ENCODE results near the gene TEP1. TPM values are rescaled to one million over a fixed set of nuclear protein-coding genes. Genes with fewer than 3 reads are reported as not detected.

Gene TEP1
- total and polyA plus RNA-seq, 2 of the 13 experiments (the other 11 are each of a cell fraction or from before 2014, with no cell fraction given), result 11.0 to 12.8 TPM

DNA sequence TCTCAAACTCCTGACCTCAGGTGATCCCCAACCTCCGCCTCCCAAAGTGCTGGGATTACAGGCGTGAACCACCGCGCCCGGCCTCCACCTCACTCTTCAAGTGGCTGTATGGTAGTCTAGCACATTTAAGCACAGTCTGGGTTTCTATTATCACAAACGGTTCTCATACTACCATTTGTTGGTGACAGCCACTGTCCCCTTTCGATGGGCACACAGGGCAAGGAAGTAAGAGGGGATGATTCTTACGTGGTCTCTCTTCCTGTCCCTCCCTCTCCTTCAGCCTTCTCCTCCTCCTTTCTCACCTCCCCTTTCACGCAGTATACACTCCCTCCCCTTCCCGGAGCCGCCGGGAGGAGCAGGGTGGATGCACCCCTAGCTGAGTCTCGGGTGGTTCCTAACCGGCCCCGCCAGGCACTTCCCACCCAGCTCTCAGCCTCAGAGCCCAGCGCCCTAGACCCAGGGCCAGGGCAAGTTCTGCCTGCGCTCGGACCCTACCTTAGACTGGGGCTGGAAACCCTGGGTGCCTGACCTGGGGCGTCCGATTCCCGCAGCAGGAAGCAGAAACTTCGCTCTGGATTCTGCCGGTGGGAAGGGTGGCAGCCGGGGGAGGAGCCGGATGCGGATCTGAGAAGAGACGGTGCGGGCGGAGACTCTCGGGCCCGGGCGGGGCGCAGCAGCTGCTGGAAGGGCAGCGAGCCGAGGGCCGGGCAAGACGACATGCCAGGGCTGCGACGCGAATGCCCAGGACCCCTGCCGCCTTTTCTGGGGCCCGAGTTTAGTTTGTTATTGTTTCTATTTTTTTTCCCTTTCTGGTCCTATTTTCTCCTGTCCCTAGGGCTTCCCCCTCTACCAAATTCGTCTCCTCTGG, at the start of gene TEP1 (continued):
- TF ChIP-seq YY1 (IDR thresholded peaks at IDR 0.05; ENCODE audit: insufficient read depth, insufficient replicate concordance, low read depth, low read length) (peak; percentile 56), RAD51 (IDR thresholded peaks at IDR 0.05; ENCODE audit: borderline replicate concordance) (no peak), ZNF678 (CRISPR knock-in tag; IDR thresholded peaks at IDR 0.05) (peak; percentile 86), ZFP41 (CRISPR knock-in tag; IDR thresholded peaks at IDR 0.05; ENCODE audit: borderline replicate concordance) (no peak), RBM22 (optimal IDR thresholded peaks at IDR 0.05; ENCODE audit: low read length) (no peak), SNAPC5 (CRISPR knock-in tag; IDR thresholded peaks at IDR 0.05; ENCODE audit: borderline replicate concordance) (no peak), SAFB2 (CRISPR knock-in tag; IDR thresholded peaks at IDR 0.05; ENCODE audit: borderline replicate concordance, low read depth) (no peak; the same call in 1 of the 2 replicates), TIGD3 (CRISPR knock-in tag; IDR thresholded peaks at IDR 0.05; ENCODE audit: borderline replicate concordance) (peak; percentile 79; the same call in 1 of the 2 replicates), ELF1 (CRISPR knock-in tag; IDR thresholded peaks at IDR 0.05) (peak; percentile 70), U2AF1 (optimal IDR thresholded peaks at IDR 0.05; ENCODE audit: low read depth, low read length) (peak; percentile 57), ZNF343 (CRISPR knock-in tag; IDR thresholded peaks at IDR 0.05) (peak; percentile 74; the same call in 1 of the 2 replicates), FOXJ3 (CRISPR knock-in tag; IDR thresholded peaks at IDR 0.05; ENCODE audit: borderline replicate concordance) (peak; percentile 69; the same call in 1 of the 2 replicates), GTF3A (CRISPR knock-in tag; conservative IDR thresholded peaks at IDR 0.05) (no peak), KMT2A (CRISPR knock-in tag; IDR thresholded peaks at IDR 0.05) (0 out of 2 replicates have a peak, but pooled peaks have one; percentile 31), PHF5A (CRISPR knock-in tag; IDR thresholded peaks at IDR 0.05; ENCODE audit: low read depth, unreplicated experiment) (no peak), ELK4 (CRISPR knock-in tag; IDR thresholded peaks at IDR 0.05; ENCODE audit: borderline replicate concordance) (peak; percentile 71; the same call in 1 of the 2 replicates), RBFOX2 (IDR thresholded peaks at IDR 0.05; ENCODE audit: low read depth, low read length) (peak; percentile 86), ZNF331 (CRISPR knock-in tag; IDR thresholded peaks at IDR 0.05) (peak; percentile 61; the same call in 1 of the 2 replicates), HES4 (CRISPR knock-in tag; IDR thresholded peaks at IDR 0.05; ENCODE audit: borderline replicate concordance) (peak; percentile 69; the same call in 1 of the 2 replicates), PAWR (CRISPR knock-in tag; IDR thresholded peaks at IDR 0.05; ENCODE audit: borderline replicate concordance) (0 out of 2 replicates have a peak, but pooled peaks have one; percentile 56), KLF16 (CRISPR knock-in tag; IDR thresholded peaks at IDR 0.05) (no peak), ZNF773 (CRISPR knock-in tag; IDR thresholded peaks at IDR 0.05; ENCODE audit: borderline replicate concordance) (peak; percentile 64; the same call in 1 of the 2 replicates), NFE2 (CRISPR knock-in tag; IDR thresholded peaks at IDR 0.05) (no peak)
- TF ChIP-seq, protein P1, sequence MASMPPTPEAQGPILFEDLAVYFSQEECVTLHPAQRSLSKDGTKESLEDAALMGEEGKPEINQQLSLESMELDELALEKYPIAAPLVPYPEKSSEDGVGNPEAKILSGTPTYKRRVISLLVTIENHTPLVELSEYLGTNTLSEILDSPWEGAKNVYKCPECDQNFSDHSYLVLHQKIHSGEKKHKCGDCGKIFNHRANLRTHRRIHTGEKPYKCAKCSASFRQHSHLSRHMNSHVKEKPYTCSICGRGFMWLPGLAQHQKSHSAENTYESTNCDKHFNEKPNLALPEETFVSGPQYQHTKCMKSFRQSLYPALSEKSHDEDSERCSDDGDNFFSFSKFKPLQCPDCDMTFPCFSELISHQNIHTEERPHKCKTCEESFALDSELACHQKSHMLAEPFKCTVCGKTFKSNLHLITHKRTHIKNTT (CRISPR knock-in tag; IDR thresholded peaks at IDR 0.05), result no peak
